T-helper 2 cell treated with Interferon-gamma antibody and Interleukin-4, amounts not matched to agents 5 μg/mL and 100 μg/mL, for 36 hours (primary cell): ENCODE measurements around the gene ANTKMT.

Source experiments
- DNase-seq: peaks from one replicate; pipeline ENCODE4 v3.0.0; 2021; ENCODE audit warnings: low spot score
- H3K27ac Mint-ChIP-seq: one replicate; pipeline ENCODE4 v1.8.0; 2021; ENCODE audit warnings: mild to moderate bottlenecking, mixed read lengths
- H3K27me3 Mint-ChIP-seq: one replicate; pipeline ENCODE4 v1.8.0; 2021; ENCODE audit warnings: low read depth, mixed read lengths
- H3K36me3 Mint-ChIP-seq: one replicate; pipeline ENCODE4 v1.8.0; 2021; ENCODE audit warnings: low read depth, mixed read lengths
- H3K4me1 Mint-ChIP-seq: one replicate; pipeline ENCODE4 v1.8.0; 2021; ENCODE audit warnings: low read depth, mixed read lengths
- H3K4me3 Mint-ChIP-seq: one replicate; pipeline ENCODE4 v1.8.0; 2022; ENCODE audit warnings: mild to moderate bottlenecking, moderate library complexity, mixed read lengths
- H3K9me3 Mint-ChIP-seq: one replicate; pipeline ENCODE4 v1.8.0; 2021; ENCODE audit warnings: mixed read lengths

The ANTKMT gene

GRCh38 chr16:700684-701584 lies 20.0 kb upstream of the ANTKMT start:
- no peak overlapping the region for H3K27ac Mint-ChIP-seq
- H3K27me3 Mint-ChIP-seq: peaks cover 25% of the 10 kb centered on the region
- no peaks in the 10 kb centered on the region for H3K4me1 Mint-ChIP-seq
- H3K4me3 Mint-ChIP-seq: no peak overlapping the region
- DNase-seq: peak; percentile 38
- H3K9me3 Mint-ChIP-seq: no peaks in the 10 kb centered on the region
- H3K36me3 Mint-ChIP-seq: no peaks in the 10 kb centered on the region

- Mint-ChIP-seq H3K36me3 (no peaks in the 10 kb centered on the region), H3K4me1 (no peaks in the 10 kb centered on the region), H3K9me3 (no peaks in the 10 kb centered on the region), H3K4me3 (no peak overlapping the region), H3K27ac (no peak overlapping the region), H3K27me3 (peaks cover 37% of the 10 kb centered on the region)
- DNase-seq: no peak
These were observed 18.6 kb upstream of the ANTKMT start for GRCh38 chr16:702341-702740.

GRCh38 chr16:703406-703805 lies 17.5 kb upstream of the ANTKMT start:
- Mint-ChIP-seq H3K36me3 (no peaks in the 10 kb centered on the region), H3K9me3 (no peaks in the 10 kb centered on the region), H3K27ac (no peak overlapping the region), H3K4me3 (no peak overlapping the region), H3K4me1 (no peaks in the 10 kb centered on the region), H3K27me3 (peaks cover 46% of the 10 kb centered on the region)
- DNase-seq: no peak

GRCh38 chr16:704047-704446 lies 16.9 kb upstream of the ANTKMT start:
- no peaks in the 10 kb centered on the region for H3K36me3 Mint-ChIP-seq
- H3K4me3 Mint-ChIP-seq: no peak overlapping the region
- no peak for DNase-seq
- H3K27ac Mint-ChIP-seq: no peak overlapping the region
- H3K27me3 Mint-ChIP-seq: peaks cover 52% of the 10 kb centered on the region
- no peaks in the 10 kb centered on the region for H3K9me3 Mint-ChIP-seq
- H3K4me1 Mint-ChIP-seq: no peaks in the 10 kb centered on the region

- no peaks in the 10 kb centered on the region for H3K36me3 Mint-ChIP-seq
- H3K4me3 Mint-ChIP-seq: peak overlapping the region; percentile 24
These were observed 16.2 kb upstream of the ANTKMT start for GRCh38 chr16:704552-705380.

GRCh38 chr16:705431-706188 lies 15.3 kb upstream of the ANTKMT start, which contains the start of gene FBXL16:
FBXL16 (minus strand) TSS chr16:705801; CDS start chr16:697405, 8,396 bp downstream.
- Mint-ChIP-seq H3K4me1 (no peaks in the 10 kb centered on the region), H3K27me3 (peaks cover 58% of the 10 kb centered on the region), H3K4me3 (no peak within 1 kb of the TSS), H3K36me3 (no peaks in the 10 kb centered on the region), H3K9me3 (no peaks in the 10 kb centered on the region), H3K27ac (no peak within 1 kb of the TSS)
- DNase-seq: no peak

More at GRCh38 chr16:704552-705380, 16.2 kb upstream of the ANTKMT start:
- Mint-ChIP-seq H3K27ac (no peak overlapping the region), H3K9me3 (no peaks in the 10 kb centered on the region), H3K4me1 (no peaks in the 10 kb centered on the region), H3K27me3 (peaks cover 58% of the 10 kb centered on the region)
- DNase-seq: no peak

GRCh38 chr16:706189-707061 lies 14.5 kb upstream of the ANTKMT start:
- no peak overlapping the region for H3K27ac Mint-ChIP-seq
- no peaks in the 10 kb centered on the region for H3K4me1 Mint-ChIP-seq
- no peak overlapping the region for H3K4me3 Mint-ChIP-seq
- peaks cover 56% of the 10 kb centered on the region for H3K27me3 Mint-ChIP-seq
- no peaks in the 10 kb centered on the region for H3K36me3 Mint-ChIP-seq
- no peak for DNase-seq
- H3K9me3 Mint-ChIP-seq: no peaks in the 10 kb centered on the region

GRCh38 chr16:707062-707538 lies 13.8 kb upstream of the ANTKMT start:
- Mint-ChIP-seq H3K36me3 (no peaks in the 10 kb centered on the region), H3K4me1 (no peaks in the 10 kb centered on the region), H3K4me3 (no peak overlapping the region), H3K27me3 (peaks cover 52% of the 10 kb centered on the region), H3K27ac (no peak overlapping the region), H3K9me3 (no peaks in the 10 kb centered on the region)
- DNase-seq: no peak

- DNase-seq: no peak
- Mint-ChIP-seq H3K4me1 (no peaks in the 10 kb centered on the region), H3K9me3 (no peaks in the 10 kb centered on the region), H3K27ac (peak overlapping the region; percentile 45), H3K36me3 (no peaks in the 10 kb centered on the region), H3K27me3 (peaks cover 48% of the 10 kb centered on the region), H3K4me3 (no peak overlapping the region)
These were observed 12.9 kb upstream of the ANTKMT start for GRCh38 chr16:708019-708418.

GRCh38 chr16:708959-709358 lies 12.0 kb upstream of the ANTKMT start:
- no peak overlapping the region for H3K27ac Mint-ChIP-seq
- no peak overlapping the region for H3K4me3 Mint-ChIP-seq
- peaks cover 45% of the 10 kb centered on the region for H3K27me3 Mint-ChIP-seq
- H3K36me3 Mint-ChIP-seq: no peaks in the 10 kb centered on the region
- no peak for DNase-seq
- H3K4me1 Mint-ChIP-seq: no peaks in the 10 kb centered on the region
- H3K9me3 Mint-ChIP-seq: no peaks in the 10 kb centered on the region

- DNase-seq: no peak
- Mint-ChIP-seq H3K36me3 (no peaks in the 10 kb centered on the region), H3K9me3 (no peaks in the 10 kb centered on the region), H3K27ac (no peak overlapping the region), H3K4me1 (no peaks in the 10 kb centered on the region), H3K4me3 (no peak overlapping the region), H3K27me3 (peaks cover 42% of the 10 kb centered on the region)
These were observed 11.1 kb upstream of the ANTKMT start for GRCh38 chr16:709566-710499.

- DNase-seq: no peak
- Mint-ChIP-seq H3K9me3 (no peaks in the 10 kb centered on the region), H3K4me1 (no peaks in the 10 kb centered on the region), H3K36me3 (no peaks in the 10 kb centered on the region), H3K4me3 (no peak overlapping the region), H3K27ac (no peak overlapping the region), H3K27me3 (peaks cover 42% of the 10 kb centered on the region)
These were observed 10.4 kb upstream of the ANTKMT start for GRCh38 chr16:710500-711075.
